Central memory CD4-positive, alpha-beta T cell (primary cell): ENCODE data around the gene SERPINF2.
"Not testable (repeated sequence)": the region's sequence is repeated elsewhere in the genome, so short reads cannot be mapped to it uniquely, and the experiment has no call there.

Source experiments
- DNase-seq: peaks from one replicate; pipeline ENCODE4 v3.0.0; 2022

SERPINF2 gene

GRCh38 chr17:1716076-1716911, 26.4 kb upstream of the SERPINF2 start:
- peak; percentile 100 for DNase-seq

GRCh38 chr17:1716912-1717695, 25.6 kb upstream of the SERPINF2 start:
- peak; percentile 77 for DNase-seq

- no peak for DNase-seq
These were observed 24.1 kb upstream of the SERPINF2 start for GRCh38 chr17:1718362-1719165.

- DNase-seq: peak; percentile 60
These were observed 21.8 kb upstream of the SERPINF2 start for GRCh38 chr17:1720856-1721386.

- DNase-seq: not testable (repeated sequence)
These were observed 20.6 kb upstream of the SERPINF2 start for GRCh38 chr17:1722022-1722421.

- peak; percentile 80 for DNase-seq
These were observed 18.3 kb upstream of the SERPINF2 start, which contains the start of gene WDR81 for GRCh38 chr17:1724351-1724868. WDR81 (plus strand) TSS chr17:1724704; CDS start chr17:1724960, 256 bp downstream.

- DNase-seq: no peak
These were observed 17.6 kb upstream of the SERPINF2 start for GRCh38 chr17:1724869-1725641.

GRCh38 chr17:1725642-1726511, 16.8 kb upstream of the SERPINF2 start:
- no peak for DNase-seq

GRCh38 chr17:1726626-1727257, 15.9 kb upstream of the SERPINF2 start:
- no peak for DNase-seq

- DNase-seq: no peak
These were observed 15.3 kb upstream of the SERPINF2 start for GRCh38 chr17:1727258-1727789.

- no peak for DNase-seq
These were observed 14.6 kb upstream of the SERPINF2 start for GRCh38 chr17:1727876-1728630.

- DNase-seq: no peak
These were observed 12.7 kb upstream of the SERPINF2 start for GRCh38 chr17:1729966-1730325.

- no peak for DNase-seq
These were observed 12.1 kb upstream of the SERPINF2 start for GRCh38 chr17:1730326-1731193.

- DNase-seq: no peak
These were observed 11.5 kb upstream of the SERPINF2 start for GRCh38 chr17:1731194-1731506.

- no peak for DNase-seq
These were observed 10.3 kb upstream of the SERPINF2 start for GRCh38 chr17:1732241-1732832.

GRCh38 chr17:1732833-1733321, 9.8 kb upstream of the SERPINF2 start:
- no peak for DNase-seq

- no peak for DNase-seq
These were observed 8.9 kb upstream of the SERPINF2 start for GRCh38 chr17:1733759-1734158.

GRCh38 chr17:1735418-1735817, 7.3 kb upstream of the SERPINF2 start:
- DNase-seq: no peak
